Activated CD4-positive, alpha-beta T cell treated with anti-CD3 and anti-CD28 coated beads, Interleukin-2, amount 10 ng/mL, durations not matched to agents 7 days and 5 days (primary cell): ENCODE results near the gene RCSD1. TPM values are rescaled to one million over a fixed set of nuclear protein-coding genes. Genes with fewer than 3 reads are reported as not detected.
A peak's percentile ranks its signal among the peaks of the same experiment; 100 is the strongest.

ENCODE experiments used
- CTCF ChIA-PET: fragments of 350-600 bp; sonication (Branson Sonifier 250); formaldehyde crosslinking; loops from one replicate; lab custom pipeline; 2021; ENCODE audit warnings: antibody characterized with exemption; lab: Charles Lee
- POLR2A ChIA-PET: fragments of 350-600 bp; sonication (Branson Sonifier 250); formaldehyde crosslinking; loops from one replicate; lab custom pipeline; 2021; ENCODE audit warnings: antibody characterized with exemption; lab: Charles Lee
- DNase-seq: peaks from one replicate; pipeline ENCODE4 v3.0.0-alpha.2; 2020
- H3K27ac Mint-ChIP-seq: one replicate; pipeline ENCODE4 v1.8.0; 2021; ENCODE audit warnings: mild to moderate bottlenecking, moderate library complexity, mixed read lengths
- H3K27me3 Mint-ChIP-seq: one replicate; pipeline ENCODE4 v1.8.0; 2021; ENCODE audit warnings: mixed read lengths
- H3K36me3 Mint-ChIP-seq: one replicate; pipeline ENCODE4 v1.8.0; 2021; ENCODE audit warnings: low read depth, mixed read lengths
- H3K4me1 Mint-ChIP-seq: one replicate; pipeline ENCODE4 v1.8.0; 2021; ENCODE audit warnings: mixed read lengths
- H3K4me3 Mint-ChIP-seq: one replicate; pipeline ENCODE4 v1.8.0; 2021; ENCODE audit warnings: mild to moderate bottlenecking, moderate library complexity, mixed read lengths
- H3K9me3 Mint-ChIP-seq: one replicate; pipeline ENCODE4 v1.8.0; 2021; ENCODE audit warnings: mixed read lengths
- total RNA-seq, 2 experiments: library from RNA; stranded (reverse); gene quantifications; one replicate each; pipeline ENCODE4 v1.2.3, GENCODE V29; 2021

The RCSD1 gene
- total RNA-seq, 2 experiments from 2014 or later, result 152 to 157 TPM

- no peak overlapping the region for H3K4me3 Mint-ChIP-seq
- ChIA-PET CTCF (interaction anchor here (0.6 to 2.2 kb wide), 6 partner anchors 8 to 150 kb away, joined by 3 to 10 read pairs (median 3); no protein-coding TSS in a partner anchor), POLR2A (interaction anchor here (0.6 kb wide), 1 partner anchor 240 kb away, joined by 8 read pairs; no protein-coding TSS in a partner anchor)
- peaks cover 7% of the 10 kb centered on the region for H3K4me1 Mint-ChIP-seq
- no peak overlapping the region for H3K27ac Mint-ChIP-seq
- peaks cover 57% of the 10 kb centered on the region for H3K36me3 Mint-ChIP-seq
- DNase-seq, result no peak
- no peaks in the 10 kb centered on the region for H3K27me3 Mint-ChIP-seq
- no peaks in the 10 kb centered on the region for H3K9me3 Mint-ChIP-seq
Measured at GRCh38 chr1:167705250-167705649, 75.2 kb downstream of the RCSD1 start.

GRCh38 chr1:167706363-167706762, 76.3 kb downstream of the RCSD1 start:
- peaks cover 56% of the 10 kb centered on the region for H3K36me3 Mint-ChIP-seq

GRCh38 chr1:167706931-167707877, 77.2 kb downstream of the RCSD1 start:
- H3K9me3 Mint-ChIP-seq, result no peaks in the 10 kb centered on the region
- H3K4me3 Mint-ChIP-seq, result no peak overlapping the region
- ChIA-PET POLR2A (no interaction called here), CTCF (interaction anchor here (0.5 to 2.6 kb wide), 5 partner anchors 11 to 395 kb away, joined by 3 to 7 read pairs (median 6); no protein-coding TSS in a partner anchor)
- H3K27ac Mint-ChIP-seq, result no peak overlapping the region
- peaks cover 3% of the 10 kb centered on the region for H3K27me3 Mint-ChIP-seq
- peaks cover 7% of the 10 kb centered on the region for H3K4me1 Mint-ChIP-seq
- no peak for DNase-seq
- peaks cover 47% of the 10 kb centered on the region for H3K36me3 Mint-ChIP-seq

More at GRCh38 chr1:167706363-167706762, 76.3 kb downstream of the RCSD1 start:
- peaks cover 7% of the 10 kb centered on the region for H3K4me1 Mint-ChIP-seq
- no peak for DNase-seq
- no peak overlapping the region for H3K4me3 Mint-ChIP-seq
- H3K9me3 Mint-ChIP-seq, result no peaks in the 10 kb centered on the region
- ChIA-PET POLR2A (no interaction called here), CTCF (interaction anchor here (1.2 to 1.3 kb wide), 2 partner anchors 9 to 106 kb away, joined by 3 read pairs; no protein-coding TSS in a partner anchor)
- H3K27ac Mint-ChIP-seq, result no peak overlapping the region
- no peaks in the 10 kb centered on the region for H3K27me3 Mint-ChIP-seq

- ChIA-PET POLR2A (no interaction called here), CTCF (interaction anchor here (0.7 to 2.6 kb wide), 4 partner anchors 10 to 394 kb away, joined by 3 to 7 read pairs (median 5); no protein-coding TSS in a partner anchor)
- Mint-ChIP-seq H3K36me3 (peaks cover 45% of the 10 kb centered on the region), H3K27me3 (peaks cover 3% of the 10 kb centered on the region), H3K4me1 (peaks cover 13% of the 10 kb centered on the region), H3K4me3 (no peak overlapping the region), H3K27ac (peak overlapping the region; percentile 16), H3K9me3 (no peaks in the 10 kb centered on the region)
- no peak for DNase-seq
Measured at GRCh38 chr1:167707942-167708341, 77.9 kb downstream of the RCSD1 start.

GRCh38 chr1:167708940-167709389, 78.9 kb downstream of the RCSD1 start:
- H3K36me3 Mint-ChIP-seq, result peaks cover 35% of the 10 kb centered on the region
- no peak overlapping the region for H3K27ac Mint-ChIP-seq
- H3K9me3 Mint-ChIP-seq, result no peaks in the 10 kb centered on the region
- H3K4me1 Mint-ChIP-seq, result peaks cover 23% of the 10 kb centered on the region
- H3K4me3 Mint-ChIP-seq, result no peak overlapping the region
- ChIA-PET POLR2A (no interaction called here), CTCF (interaction anchor here (0.6 to 2.6 kb wide), 4 partner anchors 9 to 109 kb away, joined by 3 to 7 read pairs (median 4); no protein-coding TSS in a partner anchor)
- no peak for DNase-seq
- peaks cover 3% of the 10 kb centered on the region for H3K27me3 Mint-ChIP-seq

GRCh38 chr1:167710836-167711235, 80.8 kb downstream of the RCSD1 start:
- Mint-ChIP-seq H3K4me1 (peaks cover 31% of the 10 kb centered on the region), H3K4me3 (no peak overlapping the region), H3K9me3 (no peaks in the 10 kb centered on the region), H3K36me3 (peaks cover 19% of the 10 kb centered on the region), H3K27me3 (peaks cover 6% of the 10 kb centered on the region), H3K27ac (no peak overlapping the region)
- CTCF ChIA-PET, result no interaction called here
- no peak for DNase-seq
- POLR2A ChIA-PET, result no interaction called here

- CTCF ChIA-PET, result no interaction called here
- no peaks in the 10 kb centered on the region for H3K9me3 Mint-ChIP-seq
Measured at GRCh38 chr1:167711797-167712196, 81.8 kb downstream of the RCSD1 start.

GRCh38 chr1:167713330-167714081, 83.5 kb downstream of the RCSD1 start:
- DNase-seq, result peak; percentile 14
- H3K36me3 Mint-ChIP-seq, result peaks cover 2% of the 10 kb centered on the region
- POLR2A ChIA-PET, result interaction anchor here (0.6 kb wide), 1 partner anchor 611 kb away, joined by 3 read pairs; no protein-coding TSS in a partner anchor
- H3K27me3 Mint-ChIP-seq, result peaks cover 6% of the 10 kb centered on the region
- H3K27ac Mint-ChIP-seq, result peak overlapping the region; percentile 86
- CTCF ChIA-PET, result interaction anchor here (0.6 to 2.5 kb wide), 6 partner anchors 9 to 485 kb away, joined by 3 to 9 read pairs (median 4); no protein-coding TSS in a partner anchor
- H3K9me3 Mint-ChIP-seq, result no peaks in the 10 kb centered on the region
- H3K4me3 Mint-ChIP-seq, result peak overlapping the region; percentile 81
- peaks cover 44% of the 10 kb centered on the region for H3K4me1 Mint-ChIP-seq

More at GRCh38 chr1:167711797-167712196, 81.8 kb downstream of the RCSD1 start:
- Mint-ChIP-seq H3K4me1 (peaks cover 32% of the 10 kb centered on the region), H3K4me3 (no peak overlapping the region), H3K36me3 (peaks cover 13% of the 10 kb centered on the region), H3K27me3 (peaks cover 6% of the 10 kb centered on the region), H3K27ac (no peak overlapping the region)
- DNase-seq, result no peak
- POLR2A ChIA-PET, result no interaction called here

GRCh38 chr1:167714098-167714438, 84.0 kb downstream of the RCSD1 start:
- Mint-ChIP-seq H3K9me3 (no peaks in the 10 kb centered on the region), H3K27me3 (peaks cover 6% of the 10 kb centered on the region), H3K4me3 (peak overlapping the region; percentile 81), H3K4me1 (peaks cover 41% of the 10 kb centered on the region), H3K36me3 (peaks cover 2% of the 10 kb centered on the region), H3K27ac (peak overlapping the region; percentile 86)
- POLR2A ChIA-PET, result no interaction called here
- DNase-seq, result no peak
- CTCF ChIA-PET, result interaction anchor here (1.2 to 2.5 kb wide), 8 partner anchors 9 to 113 kb away, joined by 3 to 9 read pairs (median 5); no protein-coding TSS in a partner anchor

GRCh38 chr1:167714439-167715156, 84.6 kb downstream of the RCSD1 start:
- DNase-seq, result peak; percentile 86
- peaks cover 2% of the 10 kb centered on the region for H3K36me3 Mint-ChIP-seq
- H3K4me3 Mint-ChIP-seq, result peak overlapping the region; percentile 81
- H3K27ac Mint-ChIP-seq, result peak overlapping the region; percentile 92
- H3K4me1 Mint-ChIP-seq, result peaks cover 46% of the 10 kb centered on the region
- CTCF ChIA-PET, result interaction anchor here (0.6 to 2.5 kb wide), 25 partner anchors 9 to 447 kb away, joined by 3 to 10 read pairs (median 3); partner anchors contain the start of gene CREG1
- H3K9me3 Mint-ChIP-seq, result no peaks in the 10 kb centered on the region
- POLR2A ChIA-PET, result no interaction called here
- H3K27me3 Mint-ChIP-seq, result peaks cover 6% of the 10 kb centered on the region

- POLR2A ChIA-PET, result interaction anchor here (1.0 kb wide), 1 partner anchor 221 kb away, joined by 3 read pairs; no protein-coding TSS in a partner anchor
- H3K36me3 Mint-ChIP-seq, result peaks cover 2% of the 10 kb centered on the region
- H3K4me1 Mint-ChIP-seq, result peaks cover 51% of the 10 kb centered on the region
- peaks cover 6% of the 10 kb centered on the region for H3K27me3 Mint-ChIP-seq
- peak; percentile 93 for DNase-seq
- peak overlapping the region; percentile 81 for H3K4me3 Mint-ChIP-seq
- peak overlapping the region; percentile 92 for H3K27ac Mint-ChIP-seq
- no peaks in the 10 kb centered on the region for H3K9me3 Mint-ChIP-seq
- CTCF ChIA-PET, result interaction anchor here (0.5 to 2.5 kb wide), 28 partner anchors 9 to 448 kb away, joined by 3 to 10 read pairs (median 3); partner anchors contain the start of gene CREG1
Measured at GRCh38 chr1:167715157-167715999, 85.3 kb downstream of the RCSD1 start.
